Caco-2 (cell line): ENCODE results near the gene NOL7. TPM values are rescaled to one million over a fixed set of nuclear protein-coding genes. Genes with fewer than 3 reads are reported as not detected.

Experiments used
- BruUV-seq: library from RNA; stranded (reverse); fragments of 400-500 nt; replicated peaks from 2 replicates; lab custom pipeline; 2021; lab: Mats Ljungman, UMichigan
- CTCF ChIA-PET: fragments of 300-600 bp; sonication (Branson Sonifier 250); formaldehyde crosslinking; loops from one replicate; lab custom pipeline; 2022; ENCODE audit warnings: antibody characterized with exemption; lab: Charles Lee
- POLR2A ChIA-PET: fragments of 300-600 bp; sonication (Branson Sonifier 250); formaldehyde crosslinking; loops from one replicate; lab custom pipeline; 2022; ENCODE audit warnings: antibody characterized with exemption; lab: Charles Lee
- DNase-seq, 2 experiments: peaks; one replicate each; pipeline versions ENCODE4 v3.0.0 to v3.0.0-alpha.2; 2020 to 2022
- H3K27me3 ChIP-seq: replicated peaks from 2 replicates; pipeline ENCODE4 v1.6.0; 2011; ENCODE audit warnings: low read length; ENCODE audit not compliant: control insufficient read depth, insufficient read depth
- H3K36me3 ChIP-seq: 2 replicates; pipeline ENCODE4 v1.5.1; 2011; ENCODE audit warnings: low read length; ENCODE audit not compliant: control insufficient read depth, insufficient read depth
- H3K4me1 ChIP-seq: fragments of 250-450 bp; sonication (Bioruptor Pico); 2 replicates; pipeline ENCODE4 v1.5.1; 2020; ENCODE audit warnings: mild to moderate bottlenecking
- H3K4me3 ChIP-seq: 2 replicates; pipeline ENCODE4 v1.5.1; 2011; ENCODE audit warnings: low read depth, mild to moderate bottlenecking, control low read depth, low read length
- H3K9me3 ChIP-seq: fragments of 250-450 bp; sonication (Bioruptor Pico); 2 replicates; pipeline ENCODE4 v1.5.1; 2020; ENCODE audit warnings: mild to moderate bottlenecking, moderate library complexity
- H3K27ac Mint-ChIP-seq: one replicate; pipeline ENCODE4 v1.8.0; 2022; ENCODE audit warnings: mixed read lengths; ENCODE audit not compliant: unreplicated experiment
- H3K27me3 Mint-ChIP-seq: one replicate; pipeline ENCODE4 v1.8.0; 2022; ENCODE audit warnings: mixed read lengths; ENCODE audit not compliant: insufficient read depth, unreplicated experiment
- H3K36me3 Mint-ChIP-seq: one replicate; pipeline ENCODE4 v1.8.0; 2022; ENCODE audit warnings: mild to moderate bottlenecking, mixed read lengths; ENCODE audit not compliant: insufficient read depth, unreplicated experiment
- H3K4me1 Mint-ChIP-seq: one replicate; pipeline ENCODE4 v1.8.0; 2022; ENCODE audit warnings: low read depth, mixed read lengths; ENCODE audit not compliant: unreplicated experiment
- H3K4me3 Mint-ChIP-seq: one replicate; pipeline ENCODE4 v1.8.0; 2022; ENCODE audit warnings: mild to moderate bottlenecking, moderate library complexity, mixed read lengths; ENCODE audit not compliant: unreplicated experiment
- H3K9me3 Mint-ChIP-seq: one replicate; pipeline ENCODE4 v1.8.0; 2022; ENCODE audit warnings: mixed read lengths; ENCODE audit not compliant: unreplicated experiment
- intact Hi-C: fragments of 100-400 bp; cut with micrococcal nuclease; formaldehyde crosslinking; loops from one replicate; pipeline ENCODE4 v1.10.0; 2022; ENCODE audit not compliant: unreplicated experiment
- total RNA-seq: library from RNA; stranded (reverse); gene quantifications from 2 replicates; pipeline ENCODE4 v1.2.3, GENCODE V29; 2022
- TF ChIP-seq, protein P1 (sequence below), 2 experiments: fragments of 200-600 bp in 1 of 2; IDR thresholded peaks; 1 replicate in 1 of 2; 2 replicates in 1 of 2; pipeline versions ENCODE4 v1.5.1 to v1.8.0; 2011 to 2022; ENCODE audit warnings: antibody characterized with exemption in 1 of 2, control low read depth in 1 of 2, inconsistent platforms in 1 of 2, low read depth in 1 of 2, low read length in 1 of 2, mild to moderate bottlenecking in 1 of 2, moderate library complexity in 1 of 2; ENCODE audit not compliant: insufficient read depth in 1 of 2, severe bottlenecking in 1 of 2, unreplicated experiment in 1 of 2

The NOL7 gene
- total RNA-seq, 1 experiment from 2014 or later: 92.9 TPM

GRCh38 chr6:13573669-13574110 lies 41.4 kb upstream of the NOL7 start:
- Histone ChIP-seq H3K4me1 (peaks cover 14% of the 10 kb centered on the region), H3K9me3 (no peaks in the 10 kb centered on the region), H3K27me3 (no peaks in the 10 kb centered on the region), H3K36me3 (no peaks in the 10 kb centered on the region), H3K4me3 (peak overlapping the region; percentile 67)
- BruUV-seq: TSS peak; percentile 74
- H3K9me3 Mint-ChIP-seq: no peaks in the 10 kb centered on the region
- CTCF ChIA-PET: interaction anchor here (1.7 to 2.8 kb wide), 3 partner anchors 42 to 87 kb away, joined by 12 to 51 read pairs (median 14); partner anchors contain the start of gene NOL7
- H3K36me3 Mint-ChIP-seq: peaks cover 11% of the 10 kb centered on the region
- no peak overlapping the region for H3K27ac Mint-ChIP-seq
- TF ChIP-seq, protein P1, sequence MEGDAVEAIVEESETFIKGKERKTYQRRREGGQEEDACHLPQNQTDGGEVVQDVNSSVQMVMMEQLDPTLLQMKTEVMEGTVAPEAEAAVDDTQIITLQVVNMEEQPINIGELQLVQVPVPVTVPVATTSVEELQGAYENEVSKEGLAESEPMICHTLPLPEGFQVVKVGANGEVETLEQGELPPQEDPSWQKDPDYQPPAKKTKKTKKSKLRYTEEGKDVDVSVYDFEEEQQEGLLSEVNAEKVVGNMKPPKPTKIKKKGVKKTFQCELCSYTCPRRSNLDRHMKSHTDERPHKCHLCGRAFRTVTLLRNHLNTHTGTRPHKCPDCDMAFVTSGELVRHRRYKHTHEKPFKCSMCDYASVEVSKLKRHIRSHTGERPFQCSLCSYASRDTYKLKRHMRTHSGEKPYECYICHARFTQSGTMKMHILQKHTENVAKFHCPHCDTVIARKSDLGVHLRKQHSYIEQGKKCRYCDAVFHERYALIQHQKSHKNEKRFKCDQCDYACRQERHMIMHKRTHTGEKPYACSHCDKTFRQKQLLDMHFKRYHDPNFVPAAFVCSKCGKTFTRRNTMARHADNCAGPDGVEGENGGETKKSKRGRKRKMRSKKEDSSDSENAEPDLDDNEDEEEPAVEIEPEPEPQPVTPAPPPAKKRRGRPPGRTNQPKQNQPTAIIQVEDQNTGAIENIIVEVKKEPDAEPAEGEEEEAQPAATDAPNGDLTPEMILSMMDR (IDR thresholded peaks at IDR 0.05; ENCODE audit: insufficient read depth in 1 of 2, low read depth in 1 of 2, low read length in 1 of 2, severe bottlenecking in 1 of 2, unreplicated experiment in 1 of 2): no peak
- peak in 1 of 2 experiments; percentile 21 for DNase-seq
- H3K27me3 Mint-ChIP-seq: no peaks in the 10 kb centered on the region
- H3K4me3 Mint-ChIP-seq: peak overlapping the region; percentile 85
- intact Hi-C loops: loop anchor here (1.0 to 5.0 kb wide), 4 partner anchors 42 to 245 kb away; partner anchors contain the start of genes GFOD1, NOL7 and TBC1D7
- peaks cover 10% of the 10 kb centered on the region for H3K4me1 Mint-ChIP-seq
- POLR2A ChIA-PET: interaction anchor here (1.0 to 3.3 kb wide), 3 partner anchors 31 to 42 kb away, joined by 3 to 30 read pairs (median 6); partner anchors contain the start of gene NOL7

- TF ChIP-seq, protein P1 (IDR thresholded peaks at IDR 0.05; ENCODE audit: insufficient read depth in 1 of 2, low read depth in 1 of 2, low read length in 1 of 2, severe bottlenecking in 1 of 2, unreplicated experiment in 1 of 2): peak; percentile 57 to 69
- intact Hi-C loops: loop anchor here (1.0 to 5.0 kb wide), 4 partner anchors 41 to 245 kb away; partner anchors contain the start of genes GFOD1, NOL7 and TBC1D7
- Mint-ChIP-seq H3K36me3 (peaks cover 11% of the 10 kb centered on the region), H3K27me3 (no peaks in the 10 kb centered on the region), H3K9me3 (no peaks in the 10 kb centered on the region), H3K27ac (peak overlapping the region; percentile 90), H3K4me3 (peak overlapping the region; percentile 85), H3K4me1 (peaks cover 10% of the 10 kb centered on the region)
- H3K9me3 ChIP-seq: no peaks in the 10 kb centered on the region
- BruUV-seq: no TSS peak
- peaks cover 14% of the 10 kb centered on the region for H3K4me1 ChIP-seq
- ChIA-PET CTCF (interaction anchor here (0.5 to 2.8 kb wide), 22 partner anchors 11 to 1341 kb away, joined by 3 to 51 read pairs (median 4); partner anchors contain the start of genes NOL7 and TBC1D7), POLR2A (interaction anchor here (0.6 to 3.3 kb wide), 6 partner anchors 27 to 299 kb away, joined by 3 to 30 read pairs (median 4); partner anchors contain the start of gene NOL7)
- no peaks in the 10 kb centered on the region for H3K27me3 ChIP-seq
- no peaks in the 10 kb centered on the region for H3K36me3 ChIP-seq
- DNase-seq: peak; percentile 96 to 98
- peak overlapping the region; percentile 67 for H3K4me3 ChIP-seq
Measured at GRCh38 chr6:13574149-13574570, 41.0 kb upstream of the NOL7 start.

DNA sequence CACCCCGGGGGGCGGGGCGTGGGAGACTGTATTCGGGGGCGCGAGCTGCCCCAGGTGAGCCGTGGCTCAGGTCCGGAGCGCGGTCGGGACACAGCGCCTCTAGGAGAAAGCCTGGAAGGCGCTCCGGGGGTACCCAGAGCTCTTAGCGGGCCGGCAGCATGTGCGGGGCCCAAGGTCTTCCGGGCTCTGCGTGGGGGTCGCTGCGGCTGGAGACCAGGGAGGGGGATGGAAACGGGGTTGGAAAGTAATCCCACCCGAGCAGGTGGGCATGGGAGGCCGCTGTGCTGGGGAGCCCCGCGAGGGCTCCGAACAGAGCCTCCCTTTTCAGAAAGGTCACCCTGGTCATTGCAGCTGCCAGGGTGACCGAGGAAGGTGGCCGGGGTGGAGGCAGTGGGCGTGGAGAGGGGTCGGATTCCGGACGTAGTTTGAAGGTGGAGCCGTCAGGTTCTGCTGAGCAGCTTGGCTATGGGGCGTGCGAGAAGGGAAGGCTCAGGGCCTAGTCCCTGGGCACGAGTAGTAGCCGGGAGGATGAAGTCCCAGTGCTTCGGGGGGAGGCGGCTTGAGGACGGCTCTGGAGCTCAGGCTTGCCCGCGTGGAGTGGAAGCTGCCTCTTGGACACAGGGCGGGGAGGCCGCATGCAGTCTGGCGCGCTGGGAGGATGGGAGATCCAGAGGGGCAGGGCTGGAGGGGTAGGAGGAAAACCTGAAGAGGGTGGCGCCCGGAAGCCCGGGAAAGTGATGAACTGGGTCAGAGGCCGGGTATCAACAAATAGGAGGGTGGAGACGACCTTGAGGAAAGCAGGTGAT lies 40.4 kb upstream of the NOL7 start, which contains the start of gene SIRT5:
SIRT5 (plus strand) TSS at position 31 of the 806 bp plus-strand sequence. CDS start 9,510 bp downstream, outside the sequence.
- TF ChIP-seq, protein P1 (IDR thresholded peaks at IDR 0.05; ENCODE audit: insufficient read depth in 1 of 2, low read depth in 1 of 2, low read length in 1 of 2, severe bottlenecking in 1 of 2, unreplicated experiment in 1 of 2): peak in 1 of 2 experiments; percentile 3
- H3K27me3 ChIP-seq: no peaks in the 10 kb centered on the region
- Mint-ChIP-seq H3K4me3 (peak within 1 kb of the TSS; percentile 85), H3K36me3 (peaks cover 11% of the 10 kb centered on the region), H3K27ac (peak within 1 kb of the TSS; percentile 90), H3K27me3 (no peaks in the 10 kb centered on the region), H3K4me1 (peaks cover 10% of the 10 kb centered on the region), H3K9me3 (no peaks in the 10 kb centered on the region)
- no peaks in the 10 kb centered on the region for H3K36me3 ChIP-seq
- peak within 1 kb of the TSS; percentile 67 for H3K4me3 ChIP-seq
- H3K9me3 ChIP-seq: no peaks in the 10 kb centered on the region
- peaks cover 14% of the 10 kb centered on the region for H3K4me1 ChIP-seq
- ChIA-PET CTCF (interaction anchor here (0.5 to 2.8 kb wide), 22 partner anchors 11 to 1341 kb away, joined by 3 to 51 read pairs (median 4); partner anchors contain the start of genes NOL7 and TBC1D7), POLR2A (interaction anchor here (0.6 to 3.3 kb wide), 7 partner anchors 27 to 299 kb away, joined by 3 to 30 read pairs (median 3); partner anchors contain the start of genes NOL7 and TBC1D7)
- BruUV-seq: no TSS peak
- intact Hi-C loops: loop anchor here (1.0 to 5.0 kb wide), 5 partner anchors 41 to 246 kb away; partner anchors contain the start of genes GFOD1, NOL7 and TBC1D7
- DNase-seq: peak; percentile 90 to 93
